DOHH2 (cell line): ENCODE measurements around the gene SPOCK3.

ENCODE experiments used
- H3F3A ChIP-seq: fragments of 200-600 bp; sonication (generic), shearing (Covaris generic); 2 replicates; pipeline ENCODE4 v1.6.0; 2016; ENCODE audit warnings: antibody characterized with exemption, mild to moderate bottlenecking; ENCODE audit not compliant: control insufficient read depth, insufficient read depth
- H3K27ac ChIP-seq: fragments of 200-600 bp; sonication (generic); 2 replicates; pipeline ENCODE4 v1.5.1; 2014; ENCODE audit warnings: low read depth, mild to moderate bottlenecking, low read length, moderate library complexity
- H3K27me3 ChIP-seq: fragments of 200-600 bp; sonication (generic); 2 replicates; pipeline ENCODE4 v1.6.1; 2014; ENCODE audit warnings: mild to moderate bottlenecking, low read length, mixed read lengths; ENCODE audit not compliant: control insufficient read depth
- H3K36me3 ChIP-seq: fragments of 200-600 bp; sonication (generic); 2 replicates; pipeline ENCODE4 v1.6.1; 2014; ENCODE audit warnings: mild to moderate bottlenecking, low read length, moderate library complexity, mixed read lengths; ENCODE audit not compliant: control insufficient read depth
- H3K4me1 ChIP-seq: fragments of 200-600 bp; sonication (generic); 2 replicates; pipeline ENCODE4 v1.6.1; 2014; ENCODE audit warnings: mild to moderate bottlenecking, low read length, mixed read lengths; ENCODE audit not compliant: control insufficient read depth
- H3K4me2 ChIP-seq: fragments of 200-600 bp; sonication (generic); 2 replicates; pipeline ENCODE4 v1.6.0; 2014; ENCODE audit warnings: mild to moderate bottlenecking, low read length, moderate library complexity
- H3K4me3 ChIP-seq: fragments of 200-600 bp; sonication (generic); 2 replicates; pipeline ENCODE4 v1.5.1; 2014; ENCODE audit warnings: mild to moderate bottlenecking, low read length, mixed read lengths
- H3K79me2 ChIP-seq: fragments of 200-600 bp; sonication (generic); 2 replicates; pipeline ENCODE4 v1.6.1; 2014; ENCODE audit warnings: mild to moderate bottlenecking, low read length, mixed read lengths; ENCODE audit not compliant: control insufficient read depth
- H3K9me2 ChIP-seq: fragments of 200-600 bp; sonication (generic); replicated peaks from 2 replicates; pipeline ENCODE4 v1.6.1; 2014; ENCODE audit warnings: mild to moderate bottlenecking, low read length, mixed read lengths; ENCODE audit not compliant: control insufficient read depth
- H3K9me3 ChIP-seq: fragments of 200-600 bp; sonication (generic); 2 replicates; pipeline ENCODE4 v1.6.1; 2014; ENCODE audit warnings: antibody characterized with exemption, low read length, mixed read lengths; ENCODE audit not compliant: control insufficient read depth, insufficient read depth
- H4K20me1 ChIP-seq: fragments of 200-600 bp; sonication (generic); 2 replicates; pipeline ENCODE4 v1.6.0; 2014; ENCODE audit warnings: low read depth, mild to moderate bottlenecking, antibody characterized with exemption, low read length, moderate library complexity; ENCODE audit not compliant: control insufficient read depth, insufficient read depth
- CTCF ChIP-seq: fragments of 200-600 bp; sonication (generic); IDR thresholded peaks from one replicate; pipeline ENCODE4 v1.5.1; 2014; ENCODE audit warnings: antibody characterized with exemption, mild to moderate bottlenecking, low read depth, low read length; ENCODE audit not compliant: poor library complexity, severe bottlenecking
- EZH2phosphoT487 ChIP-seq: fragments of 200-600 bp; sonication (generic); IDR thresholded peaks from 2 replicates; pipeline ENCODE4 v1.6.1; 2017; ENCODE audit warnings: borderline replicate concordance, mild to moderate bottlenecking, antibody characterized with exemption, low read length, moderate library complexity, mixed read lengths

SPOCK3 gene

GRCh38 chr4:167052631-167053091 is 181.6 kb downstream of the SPOCK3 start:
- no peak overlapping the region for H3K4me2 ChIP-seq
- no peak overlapping the region for H3K4me3 ChIP-seq
- no peaks in the 10 kb centered on the region for H3K9me2 ChIP-seq
- no peaks in the 10 kb centered on the region for H3K79me2 ChIP-seq
- no peak for TF ChIP-seq EZH2phosphoT487
- TF ChIP-seq CTCF, result no peak
- H3K36me3 ChIP-seq, result no peaks in the 10 kb centered on the region
- no peaks in the 10 kb centered on the region for H4K20me1 ChIP-seq
- H3K27ac ChIP-seq, result no peak overlapping the region
- H3K4me1 ChIP-seq, result 0 out of 2 replicates have a peak, but pooled peaks cover 3% of the 10 kb centered on the region
- H3F3A ChIP-seq, result no peaks in the 10 kb centered on the region
- no peaks in the 10 kb centered on the region for H3K9me3 ChIP-seq
- no peaks in the 10 kb centered on the region for H3K27me3 ChIP-seq

GRCh38 chr4:167049257-167049656 is 185.0 kb downstream of the SPOCK3 start:
- H3K27me3 ChIP-seq, result no peaks in the 10 kb centered on the region

GRCh38 chr4:167041524-167041923 is 192.8 kb downstream of the SPOCK3 start:
- no peak overlapping the region for H3K27ac ChIP-seq
- H3K9me2 ChIP-seq, result no peaks in the 10 kb centered on the region
- no peak overlapping the region for H3K4me3 ChIP-seq
- H3K36me3 ChIP-seq, result no peaks in the 10 kb centered on the region
- H3K79me2 ChIP-seq, result no peaks in the 10 kb centered on the region
- no peaks in the 10 kb centered on the region for H3K4me1 ChIP-seq
- no peak for TF ChIP-seq CTCF
- no peak for TF ChIP-seq EZH2phosphoT487
- no peak overlapping the region for H3K4me2 ChIP-seq
- no peaks in the 10 kb centered on the region for H3K9me3 ChIP-seq
- no peaks in the 10 kb centered on the region for H3F3A ChIP-seq
- H3K27me3 ChIP-seq, result no peaks in the 10 kb centered on the region
- no peaks in the 10 kb centered on the region for H4K20me1 ChIP-seq

More at GRCh38 chr4:167049257-167049656, 185.0 kb downstream of the SPOCK3 start:
- no peaks in the 10 kb centered on the region for H3K36me3 ChIP-seq
- 0 out of 2 replicates have a peak, but pooled peaks cover 3% of the 10 kb centered on the region for H3K4me1 ChIP-seq
- H3K4me3 ChIP-seq, result no peak overlapping the region
- no peaks in the 10 kb centered on the region for H3K79me2 ChIP-seq
- H3K9me2 ChIP-seq, result no peaks in the 10 kb centered on the region
- H3F3A ChIP-seq, result no peaks in the 10 kb centered on the region
- H3K4me2 ChIP-seq, result no peak overlapping the region
- no peaks in the 10 kb centered on the region for H4K20me1 ChIP-seq
- TF ChIP-seq EZH2phosphoT487 (no peak), CTCF (no peak)
- no peaks in the 10 kb centered on the region for H3K9me3 ChIP-seq
- no peak overlapping the region for H3K27ac ChIP-seq
